Activated naive CD4-positive, alpha-beta T cell treated with anti-CD3 and anti-CD28 coated beads, Interleukin-2, amount 10 ng/mL, durations not matched to agents 7 days and 5 days (primary cell): ENCODE results near the gene ATP2B3.
"Not testable (repeated sequence)": the region's sequence is repeated elsewhere in the genome, so short reads cannot be mapped to it uniquely, and the experiment has no call there.

Experiments
- CTCF ChIA-PET: fragments of 350-600 bp; sonication (Branson Sonifier 250); formaldehyde crosslinking; loops from one replicate; lab custom pipeline; 2021; ENCODE audit warnings: antibody characterized with exemption; lab: Charles Lee
- DNase-seq: peaks from one replicate; pipeline ENCODE4 v3.0.0-alpha.2; 2020
- H3K27ac Mint-ChIP-seq: one replicate; pipeline ENCODE4 v1.8.0; 2021; ENCODE audit warnings: mild to moderate bottlenecking, moderate library complexity, mixed read lengths
- H3K27me3 Mint-ChIP-seq: one replicate; pipeline ENCODE4 v1.8.0; 2021; ENCODE audit warnings: mild to moderate bottlenecking, mixed read lengths
- H3K36me3 Mint-ChIP-seq: one replicate; pipeline ENCODE4 v1.8.0; 2021; ENCODE audit warnings: mixed read lengths
- H3K4me1 Mint-ChIP-seq: one replicate; pipeline ENCODE4 v1.8.0; 2021; ENCODE audit warnings: mixed read lengths
- H3K4me3 Mint-ChIP-seq: one replicate; pipeline ENCODE4 v1.8.0; 2021; ENCODE audit warnings: mild to moderate bottlenecking, moderate library complexity, mixed read lengths
- H3K9me3 Mint-ChIP-seq: one replicate; pipeline ENCODE4 v1.8.0; 2021; ENCODE audit warnings: mixed read lengths

The ATP2B3 gene

GRCh38 chrX:153598541-153599191 is 81.2 kb downstream of the ATP2B3 start, which contains the start of gene CCNQ:
TSS of gene CCNQ (minus strand) at chrX:153599139. CDS start at chrX:153599073, 66 bp downstream.
- Mint-ChIP-seq H3K4me3 (peak within 1 kb of the TSS; percentile 92), H3K4me1 (peaks cover 53% of the 10 kb centered on the region), H3K27ac (peak within 1 kb of the TSS; percentile 89), H3K36me3 (peaks cover 21% of the 10 kb centered on the region), H3K27me3 (no peaks in the 10 kb centered on the region), H3K9me3 (no peaks in the 10 kb centered on the region)
- CTCF ChIA-PET = interaction anchor here (0.6 to 1.0 kb wide), 4 partner anchors 39 to 348 kb away, joined by 3 to 4 read pairs (median 3); partner anchors contain the start of gene HAUS7
- DNase-seq = peak; percentile 38

DNA sequence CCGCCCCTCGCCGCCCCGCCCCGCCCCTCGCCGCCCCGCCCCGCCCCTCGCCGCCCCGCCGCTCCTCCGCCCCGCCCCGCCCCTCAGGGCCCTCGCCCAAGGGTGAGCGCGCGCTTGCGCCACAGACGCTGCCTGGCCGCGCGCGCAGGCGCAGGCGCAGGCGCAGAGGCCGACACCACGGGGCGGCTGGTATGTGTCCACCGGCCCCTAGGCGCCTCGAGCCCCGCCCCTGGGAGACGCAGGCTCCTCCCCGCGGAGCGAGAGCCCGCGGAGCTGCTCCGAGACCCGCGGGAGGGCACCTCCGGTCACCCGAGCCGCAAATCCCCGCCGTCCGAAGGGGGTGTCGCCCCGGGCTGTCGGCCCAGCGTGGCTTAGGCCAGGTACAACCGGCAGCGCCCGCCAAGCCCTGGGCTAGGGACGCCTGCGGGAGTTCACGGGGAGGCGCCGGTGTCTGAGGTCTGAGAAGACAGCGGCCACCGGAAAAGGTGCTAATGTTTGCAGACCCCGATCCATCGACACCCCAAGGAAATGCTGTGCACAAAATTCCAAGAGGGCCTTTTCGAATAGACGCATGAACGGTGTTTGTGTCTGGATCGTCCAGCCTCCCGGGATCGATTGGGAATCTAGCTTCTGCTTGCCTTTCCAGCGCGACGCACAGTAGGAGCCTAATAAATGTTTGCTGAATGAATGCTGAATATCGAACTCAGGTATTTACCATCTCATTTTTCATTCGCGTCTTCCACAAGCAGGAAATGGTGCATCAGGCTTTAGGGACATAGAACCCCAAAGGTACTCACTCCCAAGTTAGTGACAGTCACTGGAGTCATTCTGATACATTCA is 82.0 kb downstream of the ATP2B3 start:
- Mint-ChIP-seq H3K4me3 (peak overlapping the region; percentile 92), H3K9me3 (no peaks in the 10 kb centered on the region), H3K36me3 (peaks cover 24% of the 10 kb centered on the region), H3K27ac (peak overlapping the region; percentile 89), H3K4me1 (peaks cover 60% of the 10 kb centered on the region), H3K27me3 (peaks cover under 1% of the 10 kb centered on the region)
- CTCF ChIA-PET = interaction anchor here (0.6 to 2.3 kb wide), 4 partner anchors 10 to 129 kb away, joined by 3 to 19 read pairs (median 4); partner anchors contain the start of gene HAUS7
- DNase-seq = peak; percentile 90

- CTCF ChIA-PET = interaction anchor here (0.9 to 2.3 kb wide), 3 partner anchors 10 to 62 kb away, joined by 4 to 19 read pairs (median 5); no protein-coding TSS in a partner anchor
- Mint-ChIP-seq H3K4me3 (peak overlapping the region; percentile 92), H3K27me3 (peaks cover 6% of the 10 kb centered on the region), H3K36me3 (peaks cover 24% of the 10 kb centered on the region), H3K9me3 (no peaks in the 10 kb centered on the region), H3K27ac (peak overlapping the region; percentile 89), H3K4me1 (peaks cover 66% of the 10 kb centered on the region)
- DNase-seq = peak; percentile 43
Measured at GRCh38 chrX:153600032-153600373, 82.6 kb downstream of the ATP2B3 start.

DNA sequence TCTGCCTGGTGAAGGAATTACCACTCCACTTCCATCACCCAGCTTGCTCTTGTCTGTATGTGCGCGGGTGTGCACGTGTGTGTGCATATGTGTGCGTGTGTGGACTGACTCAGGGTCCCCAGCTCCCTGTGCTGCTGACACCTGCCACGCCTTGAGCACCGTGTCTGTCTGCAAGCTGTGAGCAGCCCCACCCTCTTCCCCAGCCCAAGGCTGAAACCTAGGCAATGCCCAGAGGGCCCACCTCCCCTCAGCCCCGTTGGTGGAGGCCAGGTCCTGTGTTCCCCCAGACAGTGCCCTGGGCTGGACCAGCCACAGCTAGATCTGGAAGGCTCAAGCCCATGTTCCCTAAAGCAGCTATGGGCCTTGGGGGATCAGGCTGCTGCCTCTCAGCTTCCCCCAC is 83.5 kb downstream of the ATP2B3 start:
- H3K36me3 Mint-ChIP-seq = peaks cover 20% of the 10 kb centered on the region
- CTCF ChIA-PET = interaction anchor here (0.9 to 2.3 kb wide), 3 partner anchors 9 to 61 kb away, joined by 4 to 19 read pairs (median 5); no protein-coding TSS in a partner anchor
- no peak overlapping the region for H3K27ac Mint-ChIP-seq

GRCh38 chrX:153601511-153602110 is 84.2 kb downstream of the ATP2B3 start:
- no peak overlapping the region for H3K27ac Mint-ChIP-seq
- H3K9me3 Mint-ChIP-seq = no peaks in the 10 kb centered on the region
- peaks cover 19% of the 10 kb centered on the region for H3K36me3 Mint-ChIP-seq
- H3K4me3 Mint-ChIP-seq = peak overlapping the region; percentile 24
- H3K27me3 Mint-ChIP-seq = peaks cover 16% of the 10 kb centered on the region
- DNase-seq = no peak
- H3K4me1 Mint-ChIP-seq = peaks cover 63% of the 10 kb centered on the region
- CTCF ChIA-PET = interaction anchor here (2.3 kb wide), 1 partner anchor 8 kb away, joined by 19 read pairs; no protein-coding TSS in a partner anchor

More for the DNA sequence above, 83.5 kb downstream of the ATP2B3 start:
- no peaks in the 10 kb centered on the region for H3K9me3 Mint-ChIP-seq
- peaks cover 66% of the 10 kb centered on the region for H3K4me1 Mint-ChIP-seq
- peak overlapping the region; percentile 92 for H3K4me3 Mint-ChIP-seq
- H3K27me3 Mint-ChIP-seq = peaks cover 11% of the 10 kb centered on the region
- no peak for DNase-seq

DNA sequence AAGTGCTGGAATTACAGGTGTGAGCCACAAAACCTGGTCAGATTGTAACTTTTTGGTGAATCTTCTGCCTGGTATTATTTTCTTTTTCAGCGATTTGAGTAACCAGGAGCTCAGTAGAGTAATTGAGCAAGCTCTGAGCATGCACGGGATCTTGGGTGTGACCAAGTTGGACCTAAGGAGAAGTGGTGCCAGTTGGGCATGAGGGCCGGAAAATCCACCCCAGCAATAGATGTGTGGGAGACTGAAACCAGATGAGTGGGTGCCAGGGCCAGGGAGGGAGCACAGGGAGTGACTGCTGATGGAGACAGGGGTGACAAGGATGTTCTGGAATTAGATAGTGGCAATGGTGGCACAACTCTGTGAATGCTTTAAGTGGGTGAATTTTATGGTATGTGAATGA is 85.2 kb downstream of the ATP2B3 start:
- peak overlapping the region; percentile 37 for H3K27ac Mint-ChIP-seq
- H3K27me3 Mint-ChIP-seq = peaks cover 24% of the 10 kb centered on the region
- peaks cover 13% of the 10 kb centered on the region for H3K36me3 Mint-ChIP-seq
- H3K4me1 Mint-ChIP-seq = peaks cover 53% of the 10 kb centered on the region
- H3K4me3 Mint-ChIP-seq = no peak overlapping the region
- no peak for DNase-seq
- H3K9me3 Mint-ChIP-seq = no peaks in the 10 kb centered on the region
- CTCF ChIA-PET = no interaction called here

DNA sequence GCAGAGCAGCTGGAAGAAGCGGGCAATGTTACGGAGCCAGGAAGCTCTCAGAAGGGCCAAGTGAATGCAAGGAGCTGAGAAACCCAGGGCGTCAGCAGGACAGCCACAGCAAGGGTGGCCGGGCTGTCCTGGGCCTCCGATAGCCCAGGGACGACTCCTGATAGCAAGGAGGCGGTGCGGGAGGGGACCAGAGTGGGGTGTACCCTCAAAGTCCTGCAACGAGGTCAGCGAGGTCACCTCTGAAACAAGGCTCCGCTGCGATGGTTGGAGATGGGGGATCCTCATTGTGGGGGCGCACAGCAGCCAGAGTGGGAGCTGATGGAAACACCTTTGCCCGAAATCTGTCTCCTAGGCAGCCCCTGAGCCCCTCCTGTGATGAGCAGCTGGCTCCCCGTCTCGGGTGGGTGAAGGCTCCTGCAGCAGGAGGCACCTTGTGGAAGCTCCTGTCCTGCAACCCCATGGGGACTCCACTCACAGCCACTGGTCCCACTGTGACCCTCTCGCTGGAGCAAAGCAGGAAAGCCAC is 85.8 kb downstream of the ATP2B3 start:
- DNase-seq = no peak
- Mint-ChIP-seq H3K9me3 (no peaks in the 10 kb centered on the region), H3K27me3 (peaks cover 28% of the 10 kb centered on the region), H3K27ac (peak overlapping the region; percentile 37), H3K4me3 (no peak overlapping the region), H3K4me1 (peaks cover 48% of the 10 kb centered on the region), H3K36me3 (peaks cover 13% of the 10 kb centered on the region)
- CTCF ChIA-PET = no interaction called here

DNA sequence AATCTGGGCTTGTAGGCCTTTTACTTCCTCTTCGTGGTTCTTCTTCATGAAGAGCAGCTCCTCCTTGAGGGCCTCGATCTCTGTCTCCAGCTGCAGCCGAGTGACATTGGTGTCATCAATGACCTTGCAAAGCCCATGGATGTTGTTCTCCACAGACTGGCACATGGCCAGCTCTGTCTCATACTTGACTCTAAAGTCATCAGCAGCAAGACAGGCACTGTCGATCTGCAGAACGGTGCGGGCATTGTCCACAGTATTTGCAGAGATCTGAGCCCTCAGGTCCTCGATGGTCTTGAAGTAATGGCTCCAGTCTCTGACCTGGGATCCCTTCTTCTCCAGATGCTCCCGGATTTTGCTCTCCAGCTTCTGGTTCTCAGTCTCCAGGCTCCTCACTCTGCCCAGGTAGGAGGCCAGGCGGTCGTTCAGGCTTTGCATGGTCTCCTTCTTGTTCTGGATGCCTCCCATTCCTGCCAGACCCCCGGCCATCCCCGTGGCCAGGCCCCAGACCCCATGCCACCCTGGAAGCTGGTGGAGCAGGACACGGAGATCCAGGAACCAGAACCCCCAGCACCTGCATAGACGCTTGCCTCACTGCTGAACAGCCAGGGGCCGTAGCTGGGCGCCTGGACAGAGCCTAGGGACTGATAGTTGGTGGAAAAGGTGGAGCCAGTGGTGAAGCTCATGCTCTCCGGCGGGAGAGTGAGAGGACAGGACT is 87.4 kb downstream of the ATP2B3 start:
- CTCF ChIA-PET = interaction anchor here (1.3 kb wide), 1 partner anchor 63 kb away, joined by 4 read pairs; no protein-coding TSS in a partner anchor
- H3K27ac Mint-ChIP-seq, H3K9me3 Mint-ChIP-seq, DNase-seq, H3K4me3 Mint-ChIP-seq: not testable (repeated sequence)
- Mint-ChIP-seq H3K4me1 (peaks cover 50% of the 10 kb centered on the region), H3K27me3 (peaks cover 41% of the 10 kb centered on the region), H3K36me3 (peaks cover 13% of the 10 kb centered on the region)

GRCh38 chrX:153606503-153606902 is 89.1 kb downstream of the ATP2B3 start:
- CTCF ChIA-PET = interaction anchor here (1.3 to 2.0 kb wide), 2 partner anchors 52 to 62 kb away, joined by 4 read pairs; no protein-coding TSS in a partner anchor
- Mint-ChIP-seq H3K4me3 (no peak overlapping the region), H3K27me3 (peaks cover 53% of the 10 kb centered on the region), H3K4me1 (peaks cover 37% of the 10 kb centered on the region), H3K27ac (no peak overlapping the region), H3K36me3 (peaks cover 9% of the 10 kb centered on the region), H3K9me3 (no peaks in the 10 kb centered on the region)
- DNase-seq = no peak

DNA sequence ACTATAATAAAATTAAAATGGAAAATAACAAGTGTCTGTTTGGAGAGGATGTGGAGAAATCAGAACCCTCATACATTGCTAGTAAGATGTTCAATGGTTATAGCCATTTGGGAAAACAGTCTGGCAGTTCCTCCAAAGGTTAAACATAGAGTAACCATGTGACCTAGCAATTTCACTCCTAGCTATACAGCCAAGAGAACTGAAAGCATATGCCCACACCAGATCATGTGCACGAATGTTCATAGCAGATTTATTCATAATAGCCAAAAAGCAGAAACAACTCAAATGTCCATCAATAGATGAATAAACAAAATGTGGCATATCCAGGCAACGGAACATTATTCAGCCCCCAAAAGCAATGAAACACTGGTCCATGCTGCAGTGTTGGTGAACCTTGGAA is 90.9 kb downstream of the ATP2B3 start:
- H3K27ac Mint-ChIP-seq = no peak overlapping the region
- CTCF ChIA-PET = interaction anchor here (1.5 kb wide), 1 partner anchor 27 kb away, joined by 4 read pairs; no protein-coding TSS in a partner anchor
- H3K4me1 Mint-ChIP-seq = peaks cover 24% of the 10 kb centered on the region

DNA sequence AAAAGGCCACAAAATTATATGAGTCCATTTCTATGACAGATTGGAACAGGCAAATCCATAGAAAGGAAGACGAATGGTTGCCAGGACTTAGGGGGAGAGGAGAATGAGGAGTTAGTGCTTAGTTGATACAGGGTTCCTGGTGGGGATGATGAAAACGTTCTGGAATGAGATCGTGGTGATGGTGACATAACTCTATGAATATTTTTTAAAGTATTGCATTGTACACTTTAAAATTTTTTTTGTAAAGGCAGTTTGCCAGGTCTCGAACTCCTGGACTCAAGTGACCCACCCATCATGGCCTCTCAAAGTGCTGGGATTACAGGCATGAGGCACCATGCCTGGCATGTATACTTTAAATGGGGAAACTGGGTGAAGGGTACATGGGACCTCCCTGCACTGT is 91.4 kb downstream of the ATP2B3 start:
- Mint-ChIP-seq H3K4me1 (peaks cover 20% of the 10 kb centered on the region), H3K36me3 (peaks cover 3% of the 10 kb centered on the region), H3K27ac (no peak overlapping the region), H3K4me3 (no peak overlapping the region), H3K9me3 (no peaks in the 10 kb centered on the region), H3K27me3 (peaks cover 68% of the 10 kb centered on the region)
- CTCF ChIA-PET = interaction anchor here (0.7 to 2.5 kb wide), 13 partner anchors 8 to 168 kb away, joined by 3 to 19 read pairs (median 4); partner anchors contain the start of gene DUSP9
- DNase-seq = no peak

More for the DNA sequence above, 90.9 kb downstream of the ATP2B3 start:
- Mint-ChIP-seq H3K36me3 (peaks cover 4% of the 10 kb centered on the region), H3K27me3 (peaks cover 68% of the 10 kb centered on the region), H3K4me3 (no peak overlapping the region), H3K9me3 (no peaks in the 10 kb centered on the region)
- DNase-seq = no peak

- CTCF ChIA-PET = interaction anchor here (0.8 to 2.5 kb wide), 11 partner anchors 10 to 169 kb away, joined by 3 to 19 read pairs (median 4); partner anchors contain the start of gene DUSP9
Measured at GRCh38 chrX:153609917-153610835, 92.7 kb downstream of the ATP2B3 start.

More at GRCh38 chrX:153609917-153610835, 92.7 kb downstream of the ATP2B3 start:
- Mint-ChIP-seq H3K4me1 (peaks cover 17% of the 10 kb centered on the region), H3K9me3 (no peaks in the 10 kb centered on the region), H3K36me3 (no peaks in the 10 kb centered on the region), H3K4me3 (peak overlapping the region; percentile 69), H3K27ac (no peak overlapping the region), H3K27me3 (peaks cover 61% of the 10 kb centered on the region)
- peak; percentile 80 for DNase-seq
